Progenitor cell of endocrine pancreas (in vitro differentiated cells): ENCODE measurements around the gene NYAP2. TPM values are rescaled to one million over a fixed set of nuclear protein-coding genes. Genes with fewer than 3 reads are reported as not detected.

Source experiments
- DNase-seq: peaks from one replicate; pipeline ENCODE4 v3.0.0; 2021; ENCODE audit warnings: low spot score; ENCODE audit not compliant: unreplicated experiment
- H3K27ac Mint-ChIP-seq: 2 replicates; pipeline ENCODE4 v1.8.0; 2021; ENCODE audit warnings: mild to moderate bottlenecking, moderate library complexity, mixed read lengths
- H3K27me3 Mint-ChIP-seq: 2 replicates; pipeline ENCODE4 v1.8.0; 2021; ENCODE audit warnings: mixed read lengths
- H3K36me3 Mint-ChIP-seq: 2 replicates; pipeline ENCODE4 v1.8.0; 2022; ENCODE audit warnings: mixed read lengths; ENCODE audit not compliant: insufficient read depth
- H3K4me1 Mint-ChIP-seq: 2 replicates; pipeline ENCODE4 v1.8.0; 2021; ENCODE audit warnings: low read depth, mixed read lengths
- H3K4me3 Mint-ChIP-seq: 2 replicates; pipeline ENCODE4 v1.8.0; 2021; ENCODE audit warnings: low read depth, mild to moderate bottlenecking, moderate library complexity, mixed read lengths
- H3K9me3 Mint-ChIP-seq: 2 replicates; pipeline ENCODE4 v1.8.0; 2021; ENCODE audit warnings: low read depth, mixed read lengths
- total RNA-seq: library from RNA; stranded (reverse); gene quantifications from 2 replicates; pipeline ENCODE4 v1.2.1, GENCODE V29; 2021
- TF ChIP-seq, protein P1 (sequence below): fragments of 200-600 bp; sonication (generic); IDR thresholded peaks from one replicate; pipeline ENCODE4 v1.5.0; 2021; ENCODE audit warnings: antibody characterized with exemption, mild to moderate bottlenecking; ENCODE audit not compliant: unreplicated experiment

NYAP2 gene
- total RNA-seq, 1 donor from 2014 or later: 0.10 TPM

- no peaks in the 10 kb centered on the region for H3K27me3 Mint-ChIP-seq
- TF ChIP-seq, protein P1, sequence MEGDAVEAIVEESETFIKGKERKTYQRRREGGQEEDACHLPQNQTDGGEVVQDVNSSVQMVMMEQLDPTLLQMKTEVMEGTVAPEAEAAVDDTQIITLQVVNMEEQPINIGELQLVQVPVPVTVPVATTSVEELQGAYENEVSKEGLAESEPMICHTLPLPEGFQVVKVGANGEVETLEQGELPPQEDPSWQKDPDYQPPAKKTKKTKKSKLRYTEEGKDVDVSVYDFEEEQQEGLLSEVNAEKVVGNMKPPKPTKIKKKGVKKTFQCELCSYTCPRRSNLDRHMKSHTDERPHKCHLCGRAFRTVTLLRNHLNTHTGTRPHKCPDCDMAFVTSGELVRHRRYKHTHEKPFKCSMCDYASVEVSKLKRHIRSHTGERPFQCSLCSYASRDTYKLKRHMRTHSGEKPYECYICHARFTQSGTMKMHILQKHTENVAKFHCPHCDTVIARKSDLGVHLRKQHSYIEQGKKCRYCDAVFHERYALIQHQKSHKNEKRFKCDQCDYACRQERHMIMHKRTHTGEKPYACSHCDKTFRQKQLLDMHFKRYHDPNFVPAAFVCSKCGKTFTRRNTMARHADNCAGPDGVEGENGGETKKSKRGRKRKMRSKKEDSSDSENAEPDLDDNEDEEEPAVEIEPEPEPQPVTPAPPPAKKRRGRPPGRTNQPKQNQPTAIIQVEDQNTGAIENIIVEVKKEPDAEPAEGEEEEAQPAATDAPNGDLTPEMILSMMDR: no peak
- H3K4me3 Mint-ChIP-seq: no peak overlapping the region
- no peaks in the 10 kb centered on the region for H3K36me3 Mint-ChIP-seq
- no peaks in the 10 kb centered on the region for H3K9me3 Mint-ChIP-seq
- no peak for DNase-seq
- H3K4me1 Mint-ChIP-seq: no peaks in the 10 kb centered on the region
- H3K27ac Mint-ChIP-seq: no peak overlapping the region
These were observed 237.7 kb downstream of the NYAP2 start for GRCh38 chr2:225637259-225637658.

GRCh38 chr2:225640550-225640949, 241.0 kb downstream of the NYAP2 start:
- Mint-ChIP-seq H3K27ac (no peak overlapping the region), H3K4me3 (no peak overlapping the region), H3K36me3 (no peaks in the 10 kb centered on the region), H3K27me3 (no peaks in the 10 kb centered on the region), H3K4me1 (no peaks in the 10 kb centered on the region), H3K9me3 (peaks cover 4% of the 10 kb centered on the region)
- TF ChIP-seq, protein P1: no peak
- DNase-seq: no peak

DNA sequence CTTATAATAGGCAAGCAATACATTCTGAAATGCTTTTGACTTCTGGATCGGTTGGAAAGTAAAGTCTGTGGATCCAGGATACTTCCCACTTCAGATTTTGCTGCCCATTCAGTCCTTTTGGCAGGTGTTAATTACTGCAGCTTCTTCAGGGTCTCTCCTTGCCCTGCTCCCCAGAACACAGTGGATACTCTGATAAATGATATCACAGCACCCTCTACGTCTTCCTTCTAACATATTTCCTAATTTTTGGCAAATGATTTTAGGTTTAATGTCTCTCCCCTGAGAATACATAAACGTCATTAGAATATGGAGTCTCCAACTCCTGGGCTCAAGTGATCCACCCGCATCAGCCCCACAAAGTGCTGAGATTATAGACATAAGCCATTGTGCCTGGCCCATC, 249.8 kb downstream of the NYAP2 start:
- peaks cover 4% of the 10 kb centered on the region for H3K9me3 Mint-ChIP-seq
- no peaks in the 10 kb centered on the region for H3K36me3 Mint-ChIP-seq
- no peak for DNase-seq
- no peak overlapping the region for H3K27ac Mint-ChIP-seq
- TF ChIP-seq, protein P1: no peak
- H3K4me3 Mint-ChIP-seq: no peak overlapping the region
- no peaks in the 10 kb centered on the region for H3K27me3 Mint-ChIP-seq
- H3K4me1 Mint-ChIP-seq: no peaks in the 10 kb centered on the region

DNA sequence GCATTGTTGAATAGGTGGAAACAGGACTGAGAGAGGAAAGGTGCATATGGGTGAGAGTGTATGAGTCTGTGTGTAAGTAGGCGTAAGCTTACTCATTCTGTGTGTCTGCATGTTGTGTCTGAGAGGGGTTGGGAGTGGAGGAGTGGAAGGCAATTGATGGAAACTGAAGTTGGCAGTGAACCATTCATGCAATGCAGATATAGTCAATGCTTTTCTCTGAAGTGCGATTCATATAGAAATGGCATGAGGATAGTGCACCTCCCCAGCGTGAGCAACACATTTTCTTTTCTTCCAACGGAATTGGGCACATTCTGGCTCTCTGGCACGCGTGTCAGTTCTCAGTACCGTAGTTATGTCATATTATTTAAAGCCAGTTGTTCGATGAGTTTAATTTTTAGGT, 250.5 kb downstream of the NYAP2 start:
- no peak overlapping the region for H3K4me3 Mint-ChIP-seq
- no peak for DNase-seq
- TF ChIP-seq, protein P1: no peak
- H3K9me3 Mint-ChIP-seq: peaks cover 4% of the 10 kb centered on the region
- H3K27ac Mint-ChIP-seq: no peak overlapping the region
- H3K27me3 Mint-ChIP-seq: no peaks in the 10 kb centered on the region
- no peaks in the 10 kb centered on the region for H3K4me1 Mint-ChIP-seq
- no peaks in the 10 kb centered on the region for H3K36me3 Mint-ChIP-seq

- Mint-ChIP-seq H3K36me3 (no peaks in the 10 kb centered on the region), H3K4me3 (no peak overlapping the region), H3K4me1 (no peaks in the 10 kb centered on the region), H3K27me3 (peaks cover 11% of the 10 kb centered on the region), H3K9me3 (no peaks in the 10 kb centered on the region), H3K27ac (no peak overlapping the region)
- TF ChIP-seq, protein P1: peak; percentile 98
- DNase-seq: peak; percentile 58
These were observed 261.0 kb downstream of the NYAP2 start for GRCh38 chr2:225660262-225661131.
